DOHH2 (cell line): ENCODE data around the gene RPS6KA2.

Experiments
- CTCF ChIP-seq: fragments of 200-600 bp; sonication (generic); IDR thresholded peaks from one replicate; pipeline ENCODE4 v1.5.1; 2014; ENCODE audit warnings: antibody characterized with exemption, mild to moderate bottlenecking, low read depth, low read length; ENCODE audit not compliant: poor library complexity, severe bottlenecking
- EZH2phosphoT487 ChIP-seq: fragments of 200-600 bp; sonication (generic); IDR thresholded peaks from 2 replicates; pipeline ENCODE4 v1.6.1; 2017; ENCODE audit warnings: borderline replicate concordance, mild to moderate bottlenecking, antibody characterized with exemption, low read length, moderate library complexity, mixed read lengths

- TF ChIP-seq CTCF: no peak
- TF ChIP-seq EZH2phosphoT487: no peak
Observed at GRCh38 chr6:166379800-166380199, 247.3 kb downstream of the RPS6KA2 start.
